H9 (cell line): ENCODE results near the gene OR52W1. TPM values are rescaled to one million over a fixed set of nuclear protein-coding genes. Genes with fewer than 3 reads are reported as not detected.

ENCODE experiments used
- DNase-seq: peaks from one replicate; pipeline ENCODE4 v3.0.0-alpha.2; 2017
- H2AFZ ChIP-seq: one replicate; pipeline ENCODE4 v1.6.1; 2013; ENCODE audit warnings: mild to moderate bottlenecking, low read length, control low read depth, moderate library complexity
- H2AK5ac ChIP-seq: 2 replicates; pipeline ENCODE4 v1.6.1; 2013; ENCODE audit warnings: low read length, control low read depth, mixed read lengths; ENCODE audit not compliant: insufficient read length
- H2BK120ac ChIP-seq: one replicate; pipeline ENCODE4 v1.6.1; 2013; ENCODE audit warnings: low read depth, mild to moderate bottlenecking, low read length, control low read depth, inconsistent platforms; ENCODE audit not compliant: poor library complexity, severe bottlenecking
- H2BK12ac ChIP-seq: 2 replicates; pipeline ENCODE4 v1.6.1; 2013; ENCODE audit warnings: low read length, control low read depth, mixed read lengths, low read depth; ENCODE audit not compliant: insufficient read length
- H2BK15ac ChIP-seq: 2 replicates; pipeline ENCODE4 v1.6.1; 2013; ENCODE audit warnings: low read depth, low read length, control low read depth
- H2BK20ac ChIP-seq: one replicate; pipeline ENCODE4 v1.6.1; 2013; ENCODE audit warnings: low read depth, mild to moderate bottlenecking, low read length, control low read depth, inconsistent platforms; ENCODE audit not compliant: poor library complexity, severe bottlenecking
- H2BK5ac ChIP-seq: 2 replicates; pipeline ENCODE4 v1.6.1; 2013; ENCODE audit warnings: low read length, control low read depth, mixed read lengths; ENCODE audit not compliant: insufficient read length
- H3K14ac ChIP-seq: 2 replicates; pipeline ENCODE4 v1.6.1; 2013; ENCODE audit warnings: low read length, control low read depth; ENCODE audit not compliant: insufficient read depth
- H3K18ac ChIP-seq: 2 replicates; pipeline ENCODE4 v1.6.1; 2013; ENCODE audit warnings: low read depth, mild to moderate bottlenecking, mixed read lengths, low read length, control low read depth; ENCODE audit not compliant: insufficient read length
- H3K23ac ChIP-seq: 2 replicates; pipeline ENCODE4 v1.6.1; 2013; ENCODE audit warnings: low read length, control low read depth, mixed read lengths, low read depth; ENCODE audit not compliant: insufficient read length
- H3K23me2 ChIP-seq: 2 replicates; pipeline ENCODE4 v1.6.1; 2013; ENCODE audit warnings: low read depth, mild to moderate bottlenecking, mixed read lengths, low read length, control low read depth; ENCODE audit not compliant: insufficient read length, poor library complexity, severe bottlenecking
- H3K27ac ChIP-seq: 2 replicates; pipeline ENCODE4 v1.5.1; 2013; ENCODE audit warnings: low read length, control low read depth, mixed read lengths, low read depth; ENCODE audit not compliant: insufficient read length
- H3K27me3 ChIP-seq: 2 replicates; pipeline ENCODE4 v1.6.1; 2013; ENCODE audit warnings: low read length, control low read depth, inconsistent platforms; ENCODE audit not compliant: insufficient read depth
- H3K4ac ChIP-seq: 2 replicates; pipeline ENCODE4 v1.6.1; 2013; ENCODE audit warnings: low read depth, mild to moderate bottlenecking, control low read depth, inconsistent platforms, low read length, moderate library complexity
- H3K4me1 ChIP-seq: 2 replicates; pipeline ENCODE4 v1.6.1; 2013; ENCODE audit warnings: low read length, control low read depth, inconsistent platforms; ENCODE audit not compliant: insufficient read depth
- H3K4me2 ChIP-seq: 2 replicates; pipeline ENCODE4 v1.6.1; 2013; ENCODE audit warnings: low read length, control low read depth, mixed read lengths; ENCODE audit not compliant: insufficient read length, insufficient read depth
- H3K56ac ChIP-seq: 2 replicates; pipeline ENCODE4 v1.6.1; 2013; ENCODE audit warnings: low read depth, mild to moderate bottlenecking, mixed read lengths, low read length, control low read depth; ENCODE audit not compliant: insufficient read length
- H3K79me1 ChIP-seq: 2 replicates; pipeline ENCODE4 v1.6.1; 2013; ENCODE audit warnings: low read depth, mild to moderate bottlenecking, moderate library complexity, low read length, control low read depth, inconsistent platforms; ENCODE audit not compliant: insufficient read depth, poor library complexity, severe bottlenecking
- H3K79me2 ChIP-seq: 2 replicates; pipeline ENCODE4 v1.6.1; 2013; ENCODE audit warnings: low read length, control low read depth, inconsistent platforms; ENCODE audit not compliant: insufficient read depth
- H3K9ac ChIP-seq: 2 replicates; pipeline ENCODE4 v1.6.1; 2013; ENCODE audit warnings: low read length, control low read depth, mixed read lengths; ENCODE audit not compliant: insufficient read length; ENCODE audit errors: extremely low read depth
- H3K9me3 ChIP-seq: one replicate; pipeline ENCODE4 v1.6.1; 2013; ENCODE audit warnings: low read depth, low read length, inconsistent platforms; ENCODE audit not compliant: control insufficient read depth
- H3T11ph ChIP-seq: one replicate; pipeline ENCODE4 v1.6.1; 2013; ENCODE audit warnings: mild to moderate bottlenecking, low read length, control low read depth, inconsistent platforms
- H4K20me1 ChIP-seq: one replicate; pipeline ENCODE4 v1.6.1; 2013; ENCODE audit not compliant: control insufficient read depth, insufficient read length, insufficient read depth
- H4K5ac ChIP-seq: 2 replicates; pipeline ENCODE4 v1.6.1; 2013; ENCODE audit warnings: low read depth, mild to moderate bottlenecking, mixed read lengths, low read length, control low read depth; ENCODE audit not compliant: insufficient read length
- H4K8ac ChIP-seq: replicated peaks from 2 replicates; pipeline ENCODE4 v1.6.1; 2013; ENCODE audit warnings: low read length, control low read depth, mixed read lengths, low read depth; ENCODE audit not compliant: insufficient read length
- H4K91ac ChIP-seq: 2 replicates; pipeline ENCODE4 v1.6.1; 2013; ENCODE audit warnings: low read depth, mild to moderate bottlenecking, moderate library complexity, mixed read lengths, low read length, control low read depth; ENCODE audit not compliant: insufficient read length
- H3K27ac Mint-ChIP-seq, 3 experiments: 2 replicates in 2 of 3; 3 replicates in 1 of 3; pipeline ENCODE4 v1.8.0; 2020 to 2021; ENCODE audit warnings: mixed read lengths in 3 of 3, mild to moderate bottlenecking in 1 of 3, moderate library complexity in 1 of 3
- H3K27me3 Mint-ChIP-seq: 2 replicates; pipeline ENCODE4 v1.8.0; 2021; ENCODE audit warnings: low read depth, mild to moderate bottlenecking, moderate library complexity, mixed read lengths
- H3K36me3 Mint-ChIP-seq, 3 experiments: 2 replicates in 2 of 3; 3 replicates in 1 of 3; pipeline ENCODE4 v1.8.0; 2020 to 2021; ENCODE audit warnings: low read depth in 3 of 3, mixed read lengths in 3 of 3; ENCODE audit not compliant: insufficient read depth in 1 of 3
- H3K4me1 Mint-ChIP-seq, 2 experiments: 2 replicates each; pipeline ENCODE4 v1.8.0; 2020; ENCODE audit warnings: mixed read lengths in 2 of 2
- H3K4me3 Mint-ChIP-seq, 2 experiments: 2 replicates in 1 of 2; 3 replicates in 1 of 2; pipeline ENCODE4 v1.8.0; 2020 to 2021; ENCODE audit warnings: mild to moderate bottlenecking in 2 of 2, mixed read lengths in 2 of 2, moderate library complexity in 1 of 2
- H3K9me3 Mint-ChIP-seq, 2 experiments: 2 replicates in 1 of 2; 3 replicates in 1 of 2; pipeline ENCODE4 v1.8.0; 2020; ENCODE audit warnings: mild to moderate bottlenecking in 2 of 2, mixed read lengths in 2 of 2, moderate library complexity in 1 of 2
- CTCF ChIP-seq: fragments of 200-600 bp; sonication (generic); conservative IDR thresholded peaks from 3 replicates; pipeline ENCODE4 v1.8.0; 2021; ENCODE audit warnings: antibody characterized with exemption, mild to moderate bottlenecking
- WGBS: extraction: QIAGEN DNeasy Blood & Tissue Kit; methylation state at CpG from one replicate; pipeline ENCODE4 v1.1.7; 2013; ENCODE audit warnings: missing lambda C conversion rate, low lambda C conversion rate, mixed read lengths; ENCODE audit not compliant: insufficient read length; ENCODE audit errors: extremely low coverage; 5-methylcytosine and 5-hydroxymethylcytosine counted together
- total RNA-seq: library from RNA; stranded (reverse); gene quantifications from 2 replicates; pipeline ENCODE4 v1.2.1, GENCODE V29; 2021

OR52W1 gene
- total RNA-seq, 1 experiment from 2014 or later: not detected

GRCh38 chr11:6201481-6201880 lies 2.5 kb downstream of the OR52W1 start:
- Histone ChIP-seq H2BK20ac (no peak overlapping the region), H2BK120ac (no peak overlapping the region), H3K27ac (no peak overlapping the region), H3T11ph (no peak overlapping the region), H3K18ac (no peak overlapping the region), H4K5ac (no peak overlapping the region), H3K4me1 (peaks cover 3% of the 10 kb centered on the region; the same call in 1 of the 2 replicates), H2AFZ (no peak overlapping the region), H4K8ac (no peak overlapping the region), H4K91ac (no peak overlapping the region), H3K4me2 (no peak overlapping the region), H3K79me1 (no peaks in the 10 kb centered on the region), H3K9ac (no peak overlapping the region), H3K23ac (no peak overlapping the region), H2BK15ac (no peak overlapping the region), H3K14ac (no peak overlapping the region), H3K9me3 (no peaks in the 10 kb centered on the region), H3K4ac (no peak overlapping the region), H3K27me3 (no peaks in the 10 kb centered on the region), H4K20me1 (no peaks in the 10 kb centered on the region), H3K56ac (no peak overlapping the region), H2BK5ac (no peak overlapping the region), H2BK12ac (no peak overlapping the region), H2AK5ac (no peak overlapping the region), H3K23me2 (no peaks in the 10 kb centered on the region), H3K79me2 (no peaks in the 10 kb centered on the region)
- no peaks in the 10 kb centered on the region for H3K27me3 Mint-ChIP-seq
- no peak overlapping the region for H3K4me3 Mint-ChIP-seq
- H3K4me1 Mint-ChIP-seq: peaks cover 8% of the 10 kb centered on the region in 2 experiments
- DNase-seq: no peak
- peaks cover 0 to 2% (median 0%) of the 10 kb centered on the region in 3 experiments; a peak in 1 of 7 replicates for H3K36me3 Mint-ChIP-seq
- H3K27ac Mint-ChIP-seq: no peak overlapping the region
- no peak for TF ChIP-seq CTCF
- WGBS: no CpG with 5 or more reads among the region's 2 CpGs
- H3K9me3 Mint-ChIP-seq: no peaks in the 10 kb centered on the region
